ENCODE data around the gene ANK3.

The ANK3 gene

GRCh38 chr10:60009710-60010383, 379.8 kb downstream of the ANK3 start:
- no peak for DNase-seq

GRCh38 chr10:60009276-60009675, 380.4 kb downstream of the ANK3 start:
- no peak for DNase-seq

GRCh38 chr10:60008816-60009215, 380.9 kb downstream of the ANK3 start:
- DNase-seq = no peak

- no peak for DNase-seq
These were observed 383.6 kb downstream of the ANK3 start for GRCh38 chr10:60006062-60006461.

- DNase-seq = no peak
These were observed 385.8 kb downstream of the ANK3 start for GRCh38 chr10:60003651-60004523.

GRCh38 chr10:60000747-60001146, 388.9 kb downstream of the ANK3 start:
- DNase-seq = no peak

- DNase-seq = no peak
These were observed 391.7 kb downstream of the ANK3 start for GRCh38 chr10:59997827-59998525.

GRCh38 chr10:59995862-59996261, 393.8 kb downstream of the ANK3 start:
- no peak for DNase-seq

- no peak for DNase-seq
These were observed 395.7 kb downstream of the ANK3 start for GRCh38 chr10:59993931-59994330.

- no peak for DNase-seq
These were observed 398.0 kb downstream of the ANK3 start for GRCh38 chr10:59991661-59992060.

GRCh38 chr10:59991117-59991516, 398.6 kb downstream of the ANK3 start:
- DNase-seq = no peak

GRCh38 chr10:59985639-59986038, 404.0 kb downstream of the ANK3 start:
- no peak for DNase-seq

- DNase-seq = no peak
These were observed 405.3 kb downstream of the ANK3 start for GRCh38 chr10:59984415-59984814.

GRCh38 chr10:59980356-59980755, 409.3 kb downstream of the ANK3 start:
- no peak for DNase-seq

GRCh38 chr10:59977486-59977885, 412.2 kb downstream of the ANK3 start:
- DNase-seq = no peak

- DNase-seq = no peak
These were observed 412.8 kb downstream of the ANK3 start for GRCh38 chr10:59976909-59977308.
